GM19468 (cell line): ENCODE results near the gene CYFIP1.

Source experiments
- ATAC-seq: cut with Tn5 transposase; IDR thresholded peaks from one replicate; pipeline ENCODE4 v1.9.1; 2021; ENCODE audit warnings: mild to moderate bottlenecking, moderate library complexity, moderate number of reproducible peaks; ENCODE audit not compliant: unreplicated experiment; ENCODE audit errors: extremely low read depth

CYFIP1 gene

GRCh38 chr15:22951381-22952280 is 28.5 kb downstream of the CYFIP1 start:
- no peak for ATAC-seq

- no peak for ATAC-seq
Observed at GRCh38 chr15:22951031-22951380, 29.2 kb downstream of the CYFIP1 start.

- ATAC-seq: no peak
Observed at GRCh38 chr15:22950256-22950990, 29.7 kb downstream of the CYFIP1 start.

- ATAC-seq: no peak
Observed at GRCh38 chr15:22949074-22949547, 31.1 kb downstream of the CYFIP1 start.

- no peak for ATAC-seq
Observed at GRCh38 chr15:22948056-22948455, 32.1 kb downstream of the CYFIP1 start.

- no peak for ATAC-seq
Observed at GRCh38 chr15:22947101-22948000, 32.8 kb downstream of the CYFIP1 start.

- ATAC-seq: no peak
Observed at GRCh38 chr15:22945071-22945470, 35.1 kb downstream of the CYFIP1 start.

GRCh38 chr15:22944651-22945050 is 35.5 kb downstream of the CYFIP1 start:
- ATAC-seq: no peak

GRCh38 chr15:22942877-22943276 is 37.3 kb downstream of the CYFIP1 start:
- ATAC-seq: no peak

GRCh38 chr15:22942306-22942855 is 37.8 kb downstream of the CYFIP1 start:
- no peak for ATAC-seq

GRCh38 chr15:22941179-22941578 is 39.0 kb downstream of the CYFIP1 start:
- ATAC-seq: no peak

GRCh38 chr15:22939652-22940061 is 40.5 kb downstream of the CYFIP1 start:
- ATAC-seq: no peak

- no peak for ATAC-seq
Observed at GRCh38 chr15:22939051-22939450, 41.1 kb downstream of the CYFIP1 start.

- ATAC-seq: peak; percentile 88
Observed at GRCh38 chr15:22936577-22937472, 43.3 kb downstream of the CYFIP1 start.

GRCh38 chr15:22933641-22934061 is 46.5 kb downstream of the CYFIP1 start:
- no peak for ATAC-seq

GRCh38 chr15:22931784-22932536 is 48.2 kb downstream of the CYFIP1 start:
- no peak for ATAC-seq

- ATAC-seq: no peak
Observed at GRCh38 chr15:22930782-22931484, 49.2 kb downstream of the CYFIP1 start.

- no peak for ATAC-seq
Observed at GRCh38 chr15:22927761-22928160, 52.4 kb downstream of the CYFIP1 start.
